ENCODE measurements around the gene RFLNA. TPM values are rescaled to one million over a fixed set of nuclear protein-coding genes. Genes with fewer than 3 reads are reported as not detected.

The RFLNA gene
- polyA plus RNA-seq, 3 donors, result 5.6 to 6.3 (median 6.1) TPM

DNA sequence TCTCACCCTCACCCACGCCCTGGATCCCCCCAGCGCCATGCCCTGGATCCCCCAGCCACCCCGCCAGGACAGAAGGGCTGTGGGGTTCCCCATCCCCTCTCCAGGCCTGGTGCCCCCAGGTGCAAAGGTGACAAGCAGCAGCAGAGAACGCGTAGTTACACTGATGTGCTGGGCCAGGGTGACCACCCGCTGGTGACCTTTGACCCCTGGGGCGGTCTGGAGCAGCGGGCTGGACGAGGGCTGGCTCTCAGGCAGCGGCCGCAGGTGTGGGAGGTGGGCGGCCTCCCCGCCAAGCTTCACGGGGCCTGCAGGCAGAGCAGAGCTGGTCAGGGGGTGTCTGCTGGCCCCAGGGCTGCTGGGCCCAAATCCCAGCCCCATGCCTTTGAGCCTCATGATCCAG, 40.1 kb downstream of the RFLNA start:
- no peak for DNase-seq (ENCODE audit: low read depth in 3 of 3, low spot score in 2 of 3)

DNA sequence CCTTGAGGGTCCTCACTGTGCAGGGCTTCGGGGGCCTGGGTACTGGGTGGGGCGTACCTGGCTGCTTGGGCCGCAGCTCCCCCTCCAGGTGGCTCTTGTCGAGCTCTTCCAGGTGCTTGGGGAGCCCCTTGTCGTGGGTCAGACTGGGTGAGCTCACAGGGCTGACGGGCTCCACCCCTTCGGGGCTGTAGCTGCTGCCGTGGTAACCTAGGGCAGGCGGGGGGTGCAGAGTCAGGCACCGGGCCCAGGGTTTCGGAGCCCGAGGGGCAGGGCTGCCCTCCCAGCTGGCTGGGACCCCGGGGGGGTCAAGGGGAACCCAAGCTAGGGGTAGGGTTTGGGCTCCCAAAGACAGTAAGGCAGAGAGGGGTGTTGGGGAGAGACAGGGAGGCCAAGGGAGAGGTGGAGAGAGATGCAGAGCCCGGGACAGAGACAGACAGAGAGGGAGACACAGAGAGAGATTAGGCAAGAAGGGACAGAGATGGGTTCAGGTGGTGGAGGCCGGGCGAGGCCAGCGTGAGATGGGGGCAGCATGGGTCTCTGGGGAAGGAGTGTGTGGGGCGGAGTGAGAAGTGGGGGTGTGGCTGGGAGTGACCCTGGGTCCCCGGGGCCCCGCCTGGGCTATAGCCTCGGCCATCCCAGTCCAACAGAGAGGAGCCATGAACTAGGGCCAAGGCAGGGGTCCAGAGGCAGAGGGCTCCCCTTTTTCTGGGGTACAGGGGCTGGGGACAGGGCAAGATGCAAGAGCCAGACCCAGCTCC, 40.7 kb downstream of the RFLNA start:
- no peak for DNase-seq (ENCODE audit: low read depth in 3 of 3, low spot score in 2 of 3)

DNA sequence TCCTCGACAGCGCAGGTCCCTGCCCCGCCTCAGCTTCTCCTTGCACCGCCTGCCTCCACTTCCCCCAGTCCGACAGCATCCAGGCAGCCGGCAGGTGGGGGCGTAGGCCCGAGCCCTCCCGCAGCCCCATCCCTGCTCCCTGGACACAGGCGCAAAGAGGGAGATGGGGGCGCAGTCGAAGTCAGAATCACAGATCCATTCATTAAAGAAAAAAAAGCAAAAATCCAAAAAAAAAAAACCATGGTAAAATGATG, 41.2 kb downstream of the RFLNA start:
- no peak for DNase-seq (ENCODE audit: low read depth in 3 of 3, low spot score in 2 of 3)

DNA sequence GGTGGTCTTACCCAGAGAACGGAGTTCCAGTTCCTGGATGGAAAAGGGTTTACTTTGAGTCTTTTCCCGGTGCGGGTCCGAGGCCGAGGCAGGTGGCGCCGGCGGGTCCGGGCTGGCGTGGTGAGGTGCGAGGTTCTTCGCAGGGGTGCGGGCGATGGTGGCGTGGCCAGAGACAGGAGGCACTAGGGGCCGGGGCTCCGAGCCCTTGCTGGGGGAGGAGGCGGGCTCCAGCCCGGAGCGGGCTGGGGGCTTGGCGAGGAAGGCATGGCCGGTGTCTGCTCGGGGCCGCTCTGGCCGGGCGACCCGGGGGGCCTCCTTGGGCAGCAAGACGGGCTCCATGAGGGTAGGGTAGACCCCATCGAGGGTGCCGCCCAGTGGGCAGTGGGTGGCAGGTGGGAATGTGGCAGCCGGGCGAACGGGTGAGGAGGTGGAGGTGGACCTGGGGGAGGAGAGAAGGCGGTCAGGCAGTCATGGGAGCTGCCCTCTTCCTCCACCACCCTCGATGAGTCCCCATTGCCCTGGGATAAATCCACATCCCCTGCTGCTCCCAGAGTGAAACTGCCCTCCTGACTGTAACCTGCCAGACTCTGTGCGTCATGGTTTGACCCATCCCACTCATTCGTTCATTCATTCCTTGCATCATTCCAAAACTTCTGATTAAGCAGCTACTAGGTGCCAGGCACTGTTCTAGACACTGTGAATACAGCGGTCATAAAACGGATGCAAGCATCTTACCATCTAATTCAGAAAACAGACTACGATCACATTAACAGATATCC, 42.0 kb downstream of the RFLNA start:
- no peak for DNase-seq (ENCODE audit: low read depth in 3 of 3, low spot score in 2 of 3)

DNA sequence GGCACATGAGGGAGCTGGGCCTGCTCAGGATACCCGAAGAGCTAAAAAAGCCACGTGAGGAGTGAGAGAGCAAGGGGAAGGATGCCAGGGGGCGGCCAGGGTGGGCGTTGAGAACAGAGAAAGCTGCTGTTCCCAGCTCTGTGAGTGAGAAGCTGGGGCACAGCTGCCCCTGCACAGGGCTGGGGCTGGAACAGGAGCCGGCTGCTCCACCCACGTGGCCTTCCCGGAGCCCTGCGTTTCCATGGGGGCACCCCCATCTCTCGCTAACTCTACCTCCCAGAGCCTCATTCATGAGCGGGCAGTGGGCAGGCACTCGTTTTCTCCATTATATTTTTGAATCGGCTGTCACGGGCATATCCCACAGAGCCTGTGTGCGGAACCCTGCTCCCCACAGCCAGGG, 42.7 kb downstream of the RFLNA start:
- DNase-seq (ENCODE audit: low read depth in 3 of 3, low spot score in 2 of 3), result no peak

DNA sequence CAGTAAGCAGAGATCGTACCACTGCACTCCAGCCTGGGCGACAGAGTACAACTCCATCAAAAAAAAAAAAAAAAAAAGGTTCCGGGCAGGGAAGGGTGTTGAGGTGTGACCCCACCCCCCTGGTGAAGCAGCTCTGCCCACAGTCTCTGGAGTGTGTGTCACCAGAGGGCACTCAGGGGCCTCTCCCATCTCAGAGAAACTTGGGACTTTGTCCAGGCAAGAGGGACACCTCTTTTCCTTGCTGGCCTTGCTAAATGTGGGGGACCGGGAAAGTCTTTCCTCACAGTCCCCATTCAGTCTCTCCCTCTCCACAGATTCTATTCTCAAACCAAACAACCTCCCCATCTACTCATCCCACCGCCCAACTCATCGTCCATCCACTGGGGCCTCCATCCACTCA, 43.6 kb downstream of the RFLNA start:
- DNase-seq (ENCODE audit: low read depth in 3 of 3, low spot score in 2 of 3), result no peak

DNA sequence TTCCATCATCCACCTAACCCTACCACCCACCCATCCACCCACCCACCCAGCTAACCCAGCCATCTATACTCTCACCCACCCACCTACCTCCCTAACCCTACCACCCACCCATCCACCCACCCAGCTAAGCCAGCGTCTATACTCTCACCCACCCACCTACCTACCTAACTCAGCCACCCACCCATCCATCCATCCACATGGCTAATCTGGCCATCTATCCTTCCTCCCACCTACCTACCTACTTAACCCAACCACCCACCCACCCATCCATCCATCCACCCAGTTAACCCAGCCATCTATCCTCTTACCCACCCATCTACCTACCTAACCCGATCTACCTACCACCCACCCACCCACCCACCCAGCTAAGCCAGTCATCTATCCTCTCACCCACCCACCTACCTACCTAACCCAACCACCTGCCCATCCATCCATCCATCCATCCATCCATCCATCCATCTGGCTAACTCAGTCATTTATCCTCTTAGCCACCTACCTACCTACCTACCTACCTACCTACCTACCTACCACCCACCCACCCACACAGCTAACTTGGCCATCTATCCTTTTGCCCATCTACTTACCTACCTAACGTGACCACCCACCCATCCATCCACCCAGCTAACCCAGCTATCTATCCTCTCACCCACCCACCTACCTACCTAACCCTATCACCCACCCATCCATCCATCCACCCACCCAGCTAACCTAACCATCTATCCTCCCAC, 44.1 kb downstream of the RFLNA start:
- no peak for DNase-seq (ENCODE audit: low read depth in 3 of 3, low spot score in 2 of 3)

DNA sequence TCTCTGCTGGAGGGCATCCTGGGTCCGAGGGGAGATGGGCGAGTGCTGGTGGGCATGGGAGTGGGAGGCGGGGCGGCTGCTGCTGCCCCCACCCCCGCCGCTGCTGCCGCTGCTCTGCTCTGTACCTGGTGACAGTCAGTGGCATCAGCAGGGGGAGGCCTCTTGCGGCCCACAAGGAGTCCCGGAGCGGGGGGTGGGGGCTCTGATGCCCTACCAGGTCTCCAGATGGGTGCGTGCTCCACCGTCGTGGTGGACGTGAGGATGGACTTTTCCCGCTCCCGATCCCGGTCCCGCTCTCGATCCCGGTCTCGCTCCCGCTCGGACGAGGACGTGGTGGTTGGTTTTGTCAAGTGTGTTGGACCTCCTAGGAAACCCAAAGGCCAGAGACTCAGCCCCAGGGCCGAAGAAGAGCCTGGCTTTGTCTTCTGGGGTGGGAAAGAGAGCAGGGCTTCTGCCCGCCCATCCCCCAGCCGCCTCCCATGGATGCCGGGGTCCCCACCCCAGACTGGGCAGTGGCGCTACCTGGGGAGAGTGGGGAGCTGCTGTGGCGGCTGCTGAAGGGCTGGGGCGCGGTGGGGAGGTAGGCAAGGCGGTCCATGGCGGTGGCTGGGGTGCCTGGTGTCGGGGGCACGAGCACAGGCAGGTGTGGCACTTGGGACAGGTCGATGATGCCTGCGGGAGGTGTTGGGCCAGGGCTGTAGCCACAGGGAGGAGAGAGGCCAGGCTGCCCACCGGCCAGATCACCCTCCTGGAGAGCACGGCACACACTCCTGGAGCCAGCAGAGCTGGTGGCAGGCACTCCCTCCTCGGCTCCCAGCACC, 45.4 kb downstream of the RFLNA start:
- DNase-seq (ENCODE audit: low read depth in 3 of 3, low spot score in 2 of 3), result no peak

DNA sequence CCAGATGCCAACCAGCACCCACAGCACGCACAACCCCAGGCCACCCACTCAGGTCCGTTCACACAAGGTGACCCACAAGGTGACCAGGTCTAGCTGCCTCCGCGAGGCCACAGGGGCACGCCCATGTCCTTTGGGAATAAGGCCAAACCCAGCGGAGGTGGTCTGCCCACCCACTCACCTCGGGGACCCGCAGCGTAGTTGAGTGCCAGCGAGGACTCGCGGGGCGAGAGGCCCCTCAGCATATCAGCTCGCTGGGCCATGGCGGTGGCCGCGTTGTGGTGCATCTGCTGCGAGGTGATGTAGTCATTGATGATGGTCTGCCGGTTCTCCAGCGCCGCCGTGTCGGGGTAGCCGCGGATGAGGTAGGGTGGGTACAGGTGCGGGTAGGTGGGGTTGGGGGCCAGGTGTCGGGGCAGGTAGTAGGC, 46.8 kb downstream of the RFLNA start:
- DNase-seq (ENCODE audit: low read depth in 3 of 3, low spot score in 2 of 3), result no peak

DNA sequence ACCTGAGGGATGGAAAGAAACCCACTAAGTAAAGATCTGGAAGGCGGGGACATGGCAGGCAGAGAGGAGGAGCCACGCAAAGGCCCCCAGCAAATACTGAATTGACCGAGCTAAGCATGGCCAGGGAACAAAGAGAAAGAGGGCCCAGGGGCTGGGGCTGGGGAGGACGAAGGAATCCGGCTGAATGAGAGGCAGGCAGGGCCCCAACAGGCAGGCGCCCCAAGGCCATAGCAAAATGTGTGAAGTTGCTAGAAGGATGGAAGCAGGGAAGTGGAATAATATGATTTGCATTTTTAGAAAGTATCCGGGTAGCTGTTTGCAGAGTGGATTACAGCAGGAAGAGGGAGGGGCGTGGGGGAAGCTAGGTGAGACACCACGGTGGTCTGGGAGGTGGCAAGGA, 49.1 kb downstream of the RFLNA start:
- no peak for DNase-seq (ENCODE audit: low read depth in 3 of 3, low spot score in 2 of 3)

DNA sequence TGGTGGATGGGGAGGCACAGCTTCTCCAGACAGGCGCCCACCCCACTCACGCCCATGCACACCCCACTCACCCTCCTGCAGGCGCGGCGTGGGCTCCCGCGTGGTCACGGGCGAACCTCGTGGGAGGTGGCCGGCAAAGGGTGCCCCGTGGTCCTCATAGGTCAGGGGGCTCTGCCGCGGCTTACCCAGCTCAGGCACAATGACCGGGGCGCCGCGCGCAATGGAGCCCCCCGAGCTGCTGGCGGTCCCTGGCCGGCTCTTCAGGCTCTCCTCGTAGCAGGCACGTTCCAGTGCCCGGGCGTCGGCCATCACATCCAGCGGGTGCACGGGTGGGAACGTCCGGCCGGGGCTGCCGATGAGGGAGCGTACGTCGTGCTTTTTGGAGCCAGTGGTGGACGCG, 49.6 kb downstream of the RFLNA start:
- DNase-seq (ENCODE audit: low read depth in 3 of 3, low spot score in 2 of 3), result no peak

DNA sequence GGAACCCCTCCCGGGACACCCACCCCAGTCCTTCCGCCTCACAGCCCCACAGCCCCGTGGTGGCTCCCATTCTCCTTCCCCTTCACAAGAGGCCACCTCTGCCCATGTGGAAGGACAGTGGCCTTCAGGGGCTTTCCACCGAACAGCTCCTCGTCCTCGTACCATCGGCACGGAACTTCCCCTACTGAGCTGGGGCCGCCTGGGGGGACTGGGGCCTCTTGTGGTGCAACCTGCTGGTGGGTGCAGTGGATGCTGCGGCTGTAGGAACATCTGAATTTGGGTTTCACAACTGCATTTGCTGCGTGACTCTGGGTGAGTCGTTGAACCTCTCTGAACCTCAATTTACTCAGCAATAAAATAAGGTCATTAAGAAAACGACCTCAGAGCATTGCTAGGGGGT, 50.9 kb downstream of the RFLNA start:
- DNase-seq (ENCODE audit: low read depth in 3 of 3, low spot score in 2 of 3), result no peak

DNA sequence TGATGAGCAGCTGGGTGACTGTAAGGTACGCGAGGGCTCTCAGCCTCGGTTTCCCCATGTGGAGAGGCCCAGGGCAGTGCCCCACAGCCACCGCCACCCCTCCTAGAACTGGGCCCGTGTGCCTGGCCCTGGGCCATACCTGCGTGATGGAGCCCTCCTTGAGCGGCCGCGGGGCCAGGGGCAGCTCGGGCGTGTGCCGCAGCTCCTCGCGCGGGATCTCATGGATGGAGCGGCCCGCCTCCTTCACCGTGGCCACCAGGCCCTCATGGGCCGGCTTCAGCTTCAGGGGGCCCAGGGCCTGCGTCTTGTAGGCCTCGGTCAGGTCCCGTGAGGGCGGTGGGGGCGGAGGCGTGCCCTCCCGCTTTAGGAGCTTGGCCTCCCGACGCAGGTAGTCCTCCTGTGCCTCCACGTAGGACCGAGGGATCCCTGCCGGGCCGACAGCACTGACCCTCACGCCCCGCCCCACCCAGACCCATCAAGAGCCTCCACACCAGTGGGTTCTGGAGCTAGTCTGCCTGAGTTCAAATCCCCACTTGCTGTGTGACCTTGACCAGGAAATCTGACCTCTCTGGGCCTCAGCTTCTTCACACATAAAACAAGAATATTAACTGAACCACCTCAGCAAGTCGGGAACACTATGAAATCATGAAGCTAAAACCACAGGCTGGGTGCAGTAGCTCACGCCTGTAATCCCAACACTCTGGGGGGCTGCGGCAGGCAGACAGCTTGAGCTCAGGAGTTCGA, 51.7 kb downstream of the RFLNA start:
- DNase-seq (ENCODE audit: low read depth in 3 of 3, low spot score in 2 of 3), result no peak

DNA sequence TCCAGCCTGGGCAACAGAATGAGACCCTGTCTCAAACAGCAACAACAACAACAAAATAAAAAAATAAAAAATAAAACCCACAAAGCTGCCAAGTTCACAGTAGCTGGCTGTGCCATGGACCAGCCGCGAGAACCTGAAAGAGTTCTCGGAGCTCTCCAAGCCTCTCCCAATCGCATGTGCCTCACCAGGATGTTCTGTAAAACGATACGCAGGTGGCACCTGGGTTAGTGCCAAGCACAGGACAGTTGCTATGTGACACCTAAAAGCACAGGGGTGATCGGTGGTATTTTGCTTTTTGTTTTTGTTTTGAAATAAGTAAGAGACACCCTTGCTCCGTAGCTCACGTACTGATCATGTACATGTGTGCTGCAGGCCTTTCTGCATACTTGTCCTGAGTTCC, 52.4 kb downstream of the RFLNA start:
- DNase-seq (ENCODE audit: low read depth in 3 of 3, low spot score in 2 of 3), result no peak

DNA sequence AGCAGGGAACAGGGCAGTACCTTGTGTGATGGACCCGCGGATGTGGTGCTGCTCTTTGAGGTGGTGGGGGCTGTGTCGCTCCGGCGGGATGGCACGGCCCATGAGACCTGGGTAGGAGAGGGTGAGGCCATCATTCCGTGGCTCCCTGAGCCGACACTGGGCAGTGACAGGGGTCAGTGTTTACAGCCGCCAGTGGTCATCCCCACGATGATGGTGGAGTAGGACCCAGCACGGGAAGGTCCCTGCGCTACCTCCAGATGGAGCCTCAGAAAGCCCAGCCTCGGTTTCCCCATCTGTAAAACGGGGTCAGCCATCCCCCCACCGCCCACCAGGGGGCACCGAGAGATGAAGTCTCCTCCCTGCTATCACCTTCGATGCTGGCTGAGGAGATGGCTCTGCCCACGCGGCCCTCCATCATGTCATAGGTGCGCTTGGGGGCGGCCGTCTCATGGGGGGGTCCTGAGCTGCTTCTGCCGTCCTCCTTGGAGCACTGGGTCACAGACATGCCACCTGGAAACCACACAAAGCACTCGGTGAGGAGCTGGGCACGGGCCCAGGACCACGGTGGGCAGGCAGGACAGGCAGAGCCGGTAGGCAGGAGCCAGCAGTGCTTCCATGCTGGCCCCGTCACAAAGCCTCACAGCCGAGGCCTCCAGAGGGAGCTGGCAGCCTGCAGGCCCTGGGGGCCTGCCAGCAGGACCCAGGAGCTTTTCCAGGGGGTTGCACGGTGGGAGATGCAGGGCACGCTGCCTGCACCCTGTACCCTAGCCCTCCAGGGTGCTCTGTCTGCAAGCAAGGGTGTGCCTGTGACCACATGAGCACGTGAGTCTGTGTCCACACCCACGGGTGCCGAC, 53.1 kb downstream of the RFLNA start:
- no peak for DNase-seq (ENCODE audit: low read depth in 3 of 3, low spot score in 2 of 3)

DNA sequence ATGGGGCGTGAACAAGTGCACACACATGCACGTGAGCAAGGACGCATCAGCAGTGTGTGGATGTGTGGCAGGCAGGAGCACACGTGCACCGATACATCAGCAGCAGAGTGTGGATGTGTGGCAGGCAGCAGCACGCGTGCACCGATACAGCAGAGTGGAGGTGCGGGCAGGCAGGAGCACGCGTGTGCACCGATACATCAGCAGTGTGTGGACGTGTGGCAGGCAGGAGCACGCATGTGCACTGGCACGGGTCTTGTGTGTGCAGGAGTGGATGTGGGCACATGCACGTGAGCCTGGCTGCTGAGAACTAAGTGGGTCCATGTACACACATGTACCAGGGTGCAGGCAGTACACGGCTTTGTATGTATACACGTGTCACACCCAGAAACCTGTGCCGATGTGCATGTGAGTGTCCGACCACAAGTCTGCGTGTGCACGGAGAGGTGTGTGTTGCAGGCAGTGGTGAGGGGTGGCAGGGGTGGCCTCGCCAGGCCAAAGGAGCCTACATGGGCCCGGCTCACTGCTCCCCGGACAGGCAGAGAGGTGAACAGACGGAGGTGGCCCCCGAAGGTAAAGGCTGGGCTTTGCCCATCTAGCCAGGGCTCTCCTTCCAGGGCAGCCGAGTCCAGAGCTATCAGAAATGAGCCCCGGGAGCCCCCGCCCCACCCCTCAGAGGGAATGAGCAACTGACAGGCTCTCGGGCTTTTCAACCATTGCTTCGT, 53.9 kb downstream of the RFLNA start:
- DNase-seq (ENCODE audit: low read depth in 3 of 3, low spot score in 2 of 3), result no peak

DNA sequence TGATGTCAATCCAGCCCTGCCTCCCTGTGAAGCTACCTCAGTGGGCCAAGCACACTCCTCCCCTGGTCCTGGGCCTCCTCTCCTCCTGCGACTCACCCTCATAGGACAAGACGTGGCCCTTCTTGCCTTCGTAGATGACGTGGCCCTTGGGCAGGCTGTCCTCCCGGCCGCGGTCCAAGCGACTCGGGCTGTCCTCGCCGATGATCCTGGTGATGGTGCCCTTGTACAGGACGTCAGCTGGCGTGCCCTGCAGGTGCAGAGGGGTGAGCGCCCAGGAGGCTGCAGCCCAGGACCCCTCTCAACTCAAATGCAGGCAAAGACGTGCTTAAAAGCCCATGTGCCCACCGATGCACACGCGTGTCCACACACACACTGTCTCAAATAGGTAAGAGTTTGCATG, 55.6 kb downstream of the RFLNA start:
- no peak for DNase-seq (ENCODE audit: low read depth in 3 of 3, low spot score in 2 of 3)

DNA sequence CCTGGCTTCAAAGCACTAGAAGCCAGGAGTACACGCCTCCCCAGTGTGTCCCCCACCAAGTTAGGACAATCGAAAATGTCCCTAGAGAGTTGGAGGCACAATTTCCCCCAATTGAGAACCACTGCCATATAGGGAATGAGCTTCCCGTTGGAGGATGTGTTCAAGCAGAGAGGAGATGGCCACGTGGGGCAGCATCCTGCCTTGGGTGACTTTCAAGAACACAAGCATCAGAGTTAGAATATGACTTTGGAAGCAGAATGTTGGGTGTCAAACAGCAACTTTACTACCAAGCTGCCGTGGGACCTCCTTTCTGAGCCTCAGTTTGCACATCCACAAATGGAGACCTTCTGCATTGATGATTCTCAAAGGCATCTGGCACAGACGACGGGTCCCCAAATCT, 56.5 kb downstream of the RFLNA start:
- no peak for DNase-seq (ENCODE audit: low read depth in 3 of 3, low spot score in 2 of 3)

DNA sequence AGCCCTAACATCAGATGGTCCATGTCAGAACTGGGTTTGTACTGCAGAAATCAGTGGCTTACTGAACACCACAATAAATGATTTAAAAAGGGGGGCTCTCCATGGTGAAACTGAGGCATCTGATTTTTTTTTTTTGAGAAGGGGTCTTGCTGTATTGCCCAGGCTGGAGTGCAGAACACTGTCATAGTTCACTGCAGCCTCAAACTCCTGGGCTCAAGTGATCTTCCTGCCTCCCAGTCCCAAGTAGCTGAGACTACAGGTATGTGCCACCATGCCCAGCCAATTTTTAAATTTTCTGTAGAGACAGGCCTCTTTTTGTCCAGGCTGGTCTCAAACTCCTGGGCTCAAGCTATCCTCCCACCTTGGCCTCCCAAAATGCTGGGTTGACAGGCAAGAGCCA, 57.4 kb downstream of the RFLNA start:
- no peak for DNase-seq (ENCODE audit: low read depth in 3 of 3, low spot score in 2 of 3)
